ENCODE results near the gene KCNQ5.

KCNQ5 gene

GRCh38 chr6:73121421-73121993 is 499.6 kb downstream of the KCNQ5 start:
- Histone ChIP-seq H3K27me3 (ENCODE audit: control insufficient read depth in 1 of 2, insufficient read depth in 2 of 2, low read length in 2 of 2) (no peaks in the 10 kb centered on the region), H3K4me3 (ENCODE audit: low read depth in 1 of 2, low read length in 2 of 2) (no peak overlapping the region), H3K4me1 (ENCODE audit: insufficient read depth, low read length) (no peaks in the 10 kb centered on the region), H3K9me3 (ENCODE audit: low read length) (no peaks in the 10 kb centered on the region), H3K36me3 (ENCODE audit: insufficient read depth, low read length) (no peaks in the 10 kb centered on the region), H3K27ac (ENCODE audit: low read depth, low read length) (no peak overlapping the region), H3K9ac (ENCODE audit: low read length) (no peak overlapping the region)

- H3K27me3 ChIP-seq (ENCODE audit: control insufficient read depth in 1 of 2, insufficient read depth in 2 of 2, low read length in 2 of 2): no peaks in the 10 kb centered on the region
- H3K9ac ChIP-seq (ENCODE audit: low read length): no peak overlapping the region
- H3K4me1 ChIP-seq (ENCODE audit: insufficient read depth, low read length): no peaks in the 10 kb centered on the region
- no peaks in the 10 kb centered on the region for H3K9me3 ChIP-seq (ENCODE audit: low read length)
- H3K27ac ChIP-seq (ENCODE audit: low read depth, low read length): no peak overlapping the region
- H3K36me3 ChIP-seq (ENCODE audit: insufficient read depth, low read length): no peaks in the 10 kb centered on the region
- no peak overlapping the region for H3K4me3 ChIP-seq (ENCODE audit: low read depth in 1 of 2, low read length in 2 of 2)
Measured at GRCh38 chr6:73123632-73124329, 501.9 kb downstream of the KCNQ5 start.

DNA sequence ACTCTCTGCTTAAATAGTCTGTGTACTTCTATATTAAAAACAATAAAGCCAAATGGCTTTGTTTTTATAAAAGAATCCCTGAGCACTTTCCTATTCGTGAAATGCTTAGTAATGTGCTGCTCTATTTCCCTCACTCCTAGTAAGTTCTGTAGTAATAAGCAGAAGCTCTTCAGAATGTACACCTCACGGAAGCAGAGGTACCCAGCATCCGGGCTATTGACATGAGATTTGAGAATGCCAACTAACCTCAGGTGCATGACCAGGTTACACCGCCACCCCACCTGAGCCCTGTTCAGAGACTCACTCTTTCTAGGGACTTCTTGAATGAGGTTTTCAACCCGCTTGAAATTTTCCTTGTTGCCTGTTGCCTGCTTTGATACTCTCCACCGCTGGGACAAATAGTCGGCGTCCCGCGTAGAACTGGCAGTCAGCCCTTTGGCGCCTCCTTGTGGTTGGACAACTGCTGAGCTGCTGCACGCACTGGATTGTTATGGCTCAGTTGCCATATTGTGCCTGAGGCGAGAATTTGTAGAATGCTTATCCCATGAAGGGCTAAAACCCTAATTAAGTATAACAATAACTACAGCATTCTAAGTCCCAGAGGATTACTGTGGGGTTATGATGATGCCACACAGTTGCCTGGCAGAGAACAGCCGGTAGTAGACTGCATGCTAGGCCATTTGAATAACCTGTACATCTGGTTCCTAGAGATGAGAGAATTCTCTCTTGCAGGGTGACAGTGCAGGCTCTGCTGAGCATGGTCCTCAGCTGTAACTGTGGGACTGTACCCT is 508.0 kb downstream of the KCNQ5 start:
- H3K36me3 ChIP-seq (ENCODE audit: insufficient read depth, low read length): no peaks in the 10 kb centered on the region
- H3K27ac ChIP-seq (ENCODE audit: low read depth, low read length): no peak overlapping the region
- no peaks in the 10 kb centered on the region for H3K27me3 ChIP-seq (ENCODE audit: control insufficient read depth in 1 of 2, insufficient read depth in 2 of 2, low read length in 2 of 2)
- H3K9ac ChIP-seq (ENCODE audit: low read length): no peak overlapping the region
- H3K4me1 ChIP-seq (ENCODE audit: insufficient read depth, low read length): no peaks in the 10 kb centered on the region
- H3K4me3 ChIP-seq (ENCODE audit: low read depth in 1 of 2, low read length in 2 of 2): no peak overlapping the region
- H3K9me3 ChIP-seq (ENCODE audit: low read length): no peaks in the 10 kb centered on the region

DNA sequence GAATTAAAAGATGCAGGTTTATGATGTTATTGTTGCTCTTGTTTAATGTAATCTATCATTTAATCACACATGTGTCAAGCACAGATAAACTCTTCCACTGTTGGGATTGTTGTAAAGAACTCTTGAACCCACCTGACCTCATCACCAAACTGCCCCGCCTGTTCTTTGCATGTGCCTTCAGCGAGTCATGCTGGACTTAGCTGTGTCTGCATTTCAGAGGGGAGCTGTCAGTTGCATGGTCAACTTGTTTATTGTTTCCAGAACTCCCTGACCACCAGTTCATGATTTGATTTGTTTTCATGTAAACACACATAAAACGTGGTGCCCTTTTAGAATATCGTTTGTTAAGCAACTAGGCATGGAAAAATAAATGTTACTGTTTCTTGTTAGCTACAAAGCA is 509.8 kb downstream of the KCNQ5 start:
- Histone ChIP-seq H3K4me1 (ENCODE audit: insufficient read depth, low read length) (no peaks in the 10 kb centered on the region), H3K4me3 (ENCODE audit: low read depth in 1 of 2, low read length in 2 of 2) (no peak overlapping the region), H3K27me3 (ENCODE audit: control insufficient read depth in 1 of 2, insufficient read depth in 2 of 2, low read length in 2 of 2) (no peaks in the 10 kb centered on the region), H3K36me3 (ENCODE audit: insufficient read depth, low read length) (no peaks in the 10 kb centered on the region), H3K27ac (ENCODE audit: low read depth, low read length) (no peak overlapping the region), H3K9me3 (ENCODE audit: low read length) (no peaks in the 10 kb centered on the region), H3K9ac (ENCODE audit: low read length) (no peak overlapping the region)

- Histone ChIP-seq H3K27ac (ENCODE audit: low read depth, low read length) (no peak overlapping the region), H3K9ac (ENCODE audit: low read length) (no peak overlapping the region), H3K27me3 (ENCODE audit: control insufficient read depth in 1 of 2, insufficient read depth in 2 of 2, low read length in 2 of 2) (no peaks in the 10 kb centered on the region), H3K36me3 (ENCODE audit: insufficient read depth, low read length) (no peaks in the 10 kb centered on the region), H3K4me3 (ENCODE audit: low read depth in 1 of 2, low read length in 2 of 2) (no peak overlapping the region), H3K4me1 (ENCODE audit: insufficient read depth, low read length) (no peaks in the 10 kb centered on the region), H3K9me3 (ENCODE audit: low read length) (no peaks in the 10 kb centered on the region)
Measured at GRCh38 chr6:73134588-73134987, 512.7 kb downstream of the KCNQ5 start.

DNA sequence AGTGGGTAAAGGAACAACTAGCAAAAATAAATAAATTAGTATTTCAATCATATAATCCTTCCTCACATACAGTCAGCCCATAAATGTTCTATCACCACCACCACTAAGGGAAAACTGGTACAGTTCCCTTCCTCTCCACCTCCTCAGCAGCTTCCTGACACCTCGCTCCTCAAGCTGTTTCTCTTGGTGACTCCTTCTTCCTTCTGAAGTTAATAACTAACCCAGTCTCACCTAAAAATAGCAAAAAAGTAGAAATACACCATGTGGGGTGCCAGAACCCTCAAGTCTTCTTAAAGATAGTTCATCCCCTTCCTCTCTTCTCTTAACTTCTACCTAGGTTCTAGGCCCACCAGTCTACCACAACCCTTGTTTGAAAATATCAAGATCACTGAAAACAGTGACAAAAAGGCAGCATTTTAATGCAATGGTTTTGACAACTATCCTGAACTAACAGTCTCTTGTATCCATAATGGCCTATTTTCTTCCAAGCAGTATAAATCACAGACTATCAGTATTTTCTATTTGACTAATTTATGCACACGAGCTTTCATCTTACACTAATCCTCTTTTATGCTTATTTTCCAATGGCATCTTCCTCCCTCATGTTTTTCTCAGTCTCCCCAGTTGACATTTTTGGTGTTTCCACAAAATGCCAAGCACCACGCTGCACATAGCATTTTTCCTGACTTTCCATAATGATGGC is 518.0 kb downstream of the KCNQ5 start:
- Histone ChIP-seq H3K36me3 (ENCODE audit: insufficient read depth, low read length) (no peaks in the 10 kb centered on the region), H3K4me3 (ENCODE audit: low read depth in 1 of 2, low read length in 2 of 2) (no peak overlapping the region), H3K27me3 (ENCODE audit: control insufficient read depth in 1 of 2, insufficient read depth in 2 of 2, low read length in 2 of 2) (no peaks in the 10 kb centered on the region), H3K4me1 (ENCODE audit: insufficient read depth, low read length) (no peaks in the 10 kb centered on the region), H3K9ac (ENCODE audit: low read length) (no peak overlapping the region), H3K9me3 (ENCODE audit: low read length) (no peaks in the 10 kb centered on the region), H3K27ac (ENCODE audit: low read depth, low read length) (no peak overlapping the region)

DNA sequence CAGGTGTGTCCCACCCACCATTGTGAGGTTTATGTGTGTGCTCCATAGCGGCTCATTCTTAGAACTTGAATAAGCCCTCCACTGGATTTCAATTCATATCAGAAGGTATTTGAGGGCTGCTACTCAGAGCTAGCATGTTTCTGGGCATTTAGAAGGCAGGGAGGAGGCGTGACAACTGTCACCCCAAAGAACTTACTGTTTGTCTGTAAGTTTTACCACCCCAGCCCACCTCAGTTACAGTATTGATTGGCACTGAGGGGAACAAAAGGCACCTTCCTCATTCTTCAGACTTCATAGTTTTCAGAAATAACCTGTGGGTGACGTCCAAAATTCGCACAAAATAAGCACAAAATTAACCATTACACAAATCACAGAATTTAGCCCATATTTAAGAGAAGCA is 521.7 kb downstream of the KCNQ5 start:
- Histone ChIP-seq H3K9me3 (ENCODE audit: low read length) (no peaks in the 10 kb centered on the region), H3K4me3 (ENCODE audit: low read depth in 1 of 2, low read length in 2 of 2) (no peak overlapping the region), H3K36me3 (ENCODE audit: insufficient read depth, low read length) (no peaks in the 10 kb centered on the region), H3K27me3 (ENCODE audit: control insufficient read depth in 1 of 2, insufficient read depth in 2 of 2, low read length in 2 of 2) (no peaks in the 10 kb centered on the region), H3K4me1 (ENCODE audit: insufficient read depth, low read length) (no peaks in the 10 kb centered on the region), H3K9ac (ENCODE audit: low read length) (no peak overlapping the region), H3K27ac (ENCODE audit: low read depth, low read length) (no peak overlapping the region)

DNA sequence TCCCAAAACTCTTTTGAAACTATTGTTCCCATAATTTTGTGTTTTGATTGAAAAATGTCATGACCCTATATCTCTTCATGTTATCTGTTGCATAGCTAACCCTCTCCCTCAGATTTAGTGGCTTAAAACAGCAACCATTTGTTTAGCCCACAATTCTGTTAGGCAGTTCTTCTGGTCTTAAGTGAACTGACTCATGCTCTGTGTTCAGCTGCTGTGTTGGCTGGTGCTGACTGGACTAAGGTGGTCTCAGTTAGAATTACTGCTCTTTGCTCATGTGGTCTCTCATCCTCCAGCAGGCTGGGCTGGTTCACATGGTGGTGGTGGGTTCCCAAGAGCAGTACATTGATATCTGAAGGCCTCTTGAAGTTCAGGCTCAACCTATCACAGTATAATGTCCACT is 522.7 kb downstream of the KCNQ5 start:
- H3K36me3 ChIP-seq (ENCODE audit: insufficient read depth, low read length): no peaks in the 10 kb centered on the region
- no peaks in the 10 kb centered on the region for H3K27me3 ChIP-seq (ENCODE audit: control insufficient read depth in 1 of 2, insufficient read depth in 2 of 2, low read length in 2 of 2)
- no peak overlapping the region for H3K27ac ChIP-seq (ENCODE audit: low read depth, low read length)
- no peak overlapping the region for H3K9ac ChIP-seq (ENCODE audit: low read length)
- H3K4me1 ChIP-seq (ENCODE audit: insufficient read depth, low read length): no peaks in the 10 kb centered on the region
- H3K9me3 ChIP-seq (ENCODE audit: low read length): no peaks in the 10 kb centered on the region
- H3K4me3 ChIP-seq (ENCODE audit: low read depth in 1 of 2, low read length in 2 of 2): no peak overlapping the region

- H3K4me3 ChIP-seq (ENCODE audit: low read depth in 1 of 2, low read length in 2 of 2): no peak overlapping the region
- H3K27me3 ChIP-seq (ENCODE audit: control insufficient read depth in 1 of 2, insufficient read depth in 2 of 2, low read length in 2 of 2): no peaks in the 10 kb centered on the region
- no peak overlapping the region for H3K27ac ChIP-seq (ENCODE audit: low read depth, low read length)
- H3K9me3 ChIP-seq (ENCODE audit: low read length): no peaks in the 10 kb centered on the region
- no peaks in the 10 kb centered on the region for H3K4me1 ChIP-seq (ENCODE audit: insufficient read depth, low read length)
- no peaks in the 10 kb centered on the region for H3K36me3 ChIP-seq (ENCODE audit: insufficient read depth, low read length)
- no peak overlapping the region for H3K9ac ChIP-seq (ENCODE audit: low read length)
Measured at GRCh38 chr6:73145690-73146089, 523.8 kb downstream of the KCNQ5 start.

DNA sequence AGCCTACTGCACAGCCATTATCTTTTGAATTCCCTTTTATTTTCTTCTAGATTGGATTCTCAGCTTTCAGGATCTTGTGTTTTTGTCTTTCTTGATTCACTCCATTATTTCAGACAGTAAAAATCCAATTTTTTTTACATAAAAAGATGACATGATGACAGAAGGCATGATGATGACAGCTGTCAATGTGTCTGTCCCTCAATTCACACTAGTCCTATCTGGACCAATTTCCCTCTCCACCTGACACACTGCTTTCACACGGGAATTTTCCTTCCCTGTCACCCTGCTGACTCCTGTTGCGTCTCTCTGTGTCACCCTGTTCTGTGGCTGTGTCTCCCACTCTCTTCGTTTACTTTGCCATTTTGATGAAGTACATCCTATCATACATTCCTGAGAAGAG is 529.9 kb downstream of the KCNQ5 start:
- Histone ChIP-seq H3K27me3 (ENCODE audit: control insufficient read depth in 1 of 2, insufficient read depth in 2 of 2, low read length in 2 of 2) (no peaks in the 10 kb centered on the region), H3K9me3 (ENCODE audit: low read length) (no peaks in the 10 kb centered on the region), H3K4me1 (ENCODE audit: insufficient read depth, low read length) (no peaks in the 10 kb centered on the region), H3K4me3 (ENCODE audit: low read depth in 1 of 2, low read length in 2 of 2) (no peak overlapping the region), H3K36me3 (ENCODE audit: insufficient read depth, low read length) (no peaks in the 10 kb centered on the region), H3K27ac (ENCODE audit: low read depth, low read length) (no peak overlapping the region), H3K9ac (ENCODE audit: low read length) (no peak overlapping the region)

DNA sequence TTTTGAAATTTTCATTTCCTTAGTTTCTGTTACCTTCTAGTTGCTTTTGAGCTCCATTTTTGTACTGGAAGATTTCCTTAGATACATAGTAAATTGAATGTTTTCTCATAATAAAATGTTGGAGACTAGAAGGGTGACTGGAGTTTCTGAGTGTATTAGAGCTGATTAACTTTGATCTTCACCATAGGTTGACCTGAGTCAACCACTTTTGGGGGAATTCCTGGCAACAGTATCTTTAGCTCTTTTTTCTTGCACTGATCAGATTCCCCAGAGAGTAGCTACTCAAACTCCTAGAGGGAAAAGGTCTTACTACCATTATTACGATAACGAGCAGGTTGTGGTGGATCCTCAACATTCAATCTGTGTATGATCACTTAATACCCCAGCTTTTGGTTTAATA is 530.7 kb downstream of the KCNQ5 start:
- Histone ChIP-seq H3K4me1 (ENCODE audit: insufficient read depth, low read length) (no peaks in the 10 kb centered on the region), H3K9ac (ENCODE audit: low read length) (no peak overlapping the region), H3K27me3 (ENCODE audit: control insufficient read depth in 1 of 2, insufficient read depth in 2 of 2, low read length in 2 of 2) (no peaks in the 10 kb centered on the region), H3K9me3 (ENCODE audit: low read length) (no peaks in the 10 kb centered on the region), H3K27ac (ENCODE audit: low read depth, low read length) (no peak overlapping the region), H3K4me3 (ENCODE audit: low read depth in 1 of 2, low read length in 2 of 2) (no peak overlapping the region), H3K36me3 (ENCODE audit: insufficient read depth, low read length) (no peaks in the 10 kb centered on the region)

Data from muscle layer of colon (tissue), 2 donors.